Measurements from ENCODE around the gene PLAC1.

- TF ChIP-seq CTCF (IDR thresholded peaks at IDR 0.05) (no peak), POLR2A (IDR thresholded peaks at IDR 0.05) (no peak), POLR2AphosphoS5 (IDR thresholded peaks at IDR 0.05) (no peak)
These were observed 134.1 kb downstream of the PLAC1 start for GRCh38 chrX:134524181-134524580.
